Measurements from ENCODE around the gene GUCY2C. TPM values are rescaled to one million over a fixed set of nuclear protein-coding genes. Genes with fewer than 3 reads are reported as not detected.

Gene GUCY2C
- total and polyA plus RNA-seq, 2 donors (not counting 1 experiment from before 2014, with no cell fraction given), result 0.28 to 0.37 TPM

- Mint-ChIP-seq H3K4me1 (peaks cover 7% of the 10 kb centered on the region), H3K4me3 (peak within 1 kb of the TSS; percentile 82), H3K27me3 (peaks cover 24% of the 10 kb centered on the region), H3K9me3 (ENCODE audit: insufficient read depth) (no peaks in the 10 kb centered on the region), H3K27ac (peak within 1 kb of the TSS; percentile 42)
- peak within 1 kb of the TSS in 1 of 2 donors; percentile 22 for H3K27ac ChIP-seq (ENCODE audit: low read length in 2 of 2)
- intact Hi-C loops (cut with micrococcal nuclease), result no loop called here
- peak within 1 kb of the TSS; percentile 29 to 72 (median 38) for H3K4me3 ChIP-seq (ENCODE audit: control extremely low read depth in 1 of 5, extremely low read depth in 1 of 5, insufficient read depth in 1 of 5, low read depth in 2 of 5, low read length in 4 of 5)
- H3K36me3 ChIP-seq (replicated peaks in 1 of 2; ENCODE audit: control extremely low read depth in 1 of 2, control insufficient read depth in 1 of 2, extremely low read depth in 1 of 2, insufficient read depth in 2 of 2, low read length in 1 of 2), result no peaks in the 10 kb centered on the region
- H3K4me1 ChIP-seq (ENCODE audit: control insufficient read depth in 2 of 2, insufficient read depth in 2 of 2, low read length in 2 of 2), result peaks cover 9 to 10% of the 10 kb centered on the region in 2 donors
- POLR2A ChIA-PET, result no interaction called here
- CTCF ChIA-PET, result interaction anchor here (1.5 kb wide), 1 partner anchor 62 kb away, joined by 3 read pairs; no protein-coding TSS in a partner anchor
- H3K27me3 ChIP-seq (replicated peaks in 1 of 4; ENCODE audit: control extremely low read depth in 1 of 4, control insufficient read depth in 3 of 4, insufficient read depth in 4 of 4, low read length in 3 of 4), result peaks cover 0 to 21% (median 3%) of the 10 kb centered on the region in 4 experiments
- H3K79me2 ChIP-seq (ENCODE audit: control insufficient read depth, insufficient read depth, low read length), result no peaks in the 10 kb centered on the region
- H2AFZ ChIP-seq (ENCODE audit: insufficient read depth, low read depth, low read length, poor library complexity, severe bottlenecking), result peak within 1 kb of the TSS; percentile 73
- DNase-seq (peak; percentile 51), ATAC-seq (ENCODE audit: low read depth) (peak; percentile 58)
- 15% methylated on average over 76 of the region's 76 CpGs for WGBS (ENCODE audit: insufficient coverage)
- no peak for TF ChIP-seq EZH2 (IDR thresholded peaks at IDR 0.05; ENCODE audit: borderline replicate concordance, insufficient read depth, low read depth, low read length, poor library complexity, severe bottlenecking)
- no peak for TF ChIP-seq CTCF (IDR thresholded peaks at IDR 0.05)
- peak within 1 kb of the TSS; percentile 84 for H3K4me2 ChIP-seq (replicated peaks; ENCODE audit: low read depth, low read length, poor library complexity, severe bottlenecking)
- H4K20me1 ChIP-seq (ENCODE audit: control insufficient read depth, insufficient read depth, low read length, poor library complexity, severe bottlenecking), result no peaks in the 10 kb centered on the region
- H3K9me3 ChIP-seq (ENCODE audit: control extremely low read depth in 1 of 3, control insufficient read depth in 2 of 3, insufficient read depth in 1 of 3, low read length in 2 of 3), result peaks cover 0 to 5% (median 0%) of the 10 kb centered on the region in 3 donors
- peak within 1 kb of the TSS; percentile 57 for H3K9ac ChIP-seq (ENCODE audit: low read length)
Observed at GRCh38 chr12:14567351-14568162, 128.8 kb downstream of the GUCY2C start, which contains the start of gene PLBD1. Gene PLBD1, minus strand, starts transcription at chr12:14567883. Its CDS starts 187 bp downstream, at chr12:14567696.
